GM19023 (cell line): ENCODE data around the gene AK6.
"Not testable (repeated sequence)": the region's sequence is repeated elsewhere in the genome, so short reads cannot be mapped to it uniquely, and the experiment has no call there.

ENCODE experiments used
- ATAC-seq: cut with Tn5 transposase; IDR thresholded peaks from one replicate; pipeline ENCODE4 v1.9.1; 2021; ENCODE audit warnings: mild to moderate bottlenecking, moderate library complexity; ENCODE audit not compliant: unreplicated experiment

Gene AK6

GRCh38 chr5:69341520-69342161 is 27.7 kb downstream of the AK6 start:
- no peak for ATAC-seq

GRCh38 chr5:69335341-69335935 is 33.9 kb downstream of the AK6 start:
- ATAC-seq: no peak

DNA sequence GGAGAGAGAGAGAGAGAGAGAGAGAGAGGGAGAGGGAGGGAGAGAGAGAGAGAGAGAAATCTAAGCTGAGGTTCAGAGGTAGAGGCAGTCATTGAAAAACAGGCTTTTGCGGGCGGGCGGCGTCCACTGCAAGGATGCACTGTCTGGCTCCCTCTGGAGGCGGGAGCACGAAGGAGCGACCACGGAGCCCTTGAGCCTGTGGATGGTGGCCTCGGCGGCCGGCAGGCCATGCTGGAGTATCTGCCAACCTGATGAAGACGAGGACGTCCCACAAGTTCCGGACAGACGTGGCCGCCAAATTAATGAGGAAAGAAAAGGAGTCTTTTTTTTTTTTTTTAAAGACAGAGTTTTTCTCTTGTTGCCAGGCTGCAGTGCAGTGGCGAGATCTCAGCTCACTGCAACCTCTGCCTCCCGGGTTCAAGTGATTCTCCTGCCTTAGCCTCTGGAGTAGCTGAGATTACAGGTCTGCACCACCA is 34.5 kb downstream of the AK6 start:
- peak; percentile 65 for ATAC-seq

DNA sequence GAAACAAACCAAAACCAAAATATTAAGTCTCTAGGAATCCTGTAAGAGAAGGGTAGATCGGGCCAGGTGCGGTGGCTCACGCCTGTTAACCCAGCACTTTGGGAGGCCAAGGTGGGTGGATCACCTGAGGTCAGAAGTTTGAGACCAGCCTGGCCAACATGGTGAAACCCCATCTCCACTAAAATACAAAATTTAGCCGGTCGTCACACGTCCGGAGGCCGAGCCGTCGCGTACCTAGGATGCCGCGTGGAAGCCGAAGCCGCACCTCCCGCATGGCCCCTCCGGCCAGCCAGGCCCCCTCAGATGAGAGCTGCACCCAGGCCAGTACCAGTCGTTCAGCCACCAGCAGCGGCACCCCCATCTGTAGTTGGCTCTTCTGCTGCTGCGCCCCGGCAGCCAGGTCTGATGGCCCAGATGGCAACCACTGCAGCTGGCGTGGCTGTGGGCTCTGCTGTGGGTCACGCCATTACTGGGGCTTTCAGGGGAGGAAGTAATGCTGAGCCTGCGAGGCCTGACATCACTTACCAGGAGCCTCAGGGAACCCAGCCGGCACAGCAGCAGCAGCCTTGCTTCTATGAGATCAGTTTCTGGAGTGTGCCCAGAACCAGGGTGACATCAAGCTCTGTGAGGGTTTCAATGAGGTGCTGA is 35.5 kb downstream of the AK6 start:
- not testable (repeated sequence) for ATAC-seq

DNA sequence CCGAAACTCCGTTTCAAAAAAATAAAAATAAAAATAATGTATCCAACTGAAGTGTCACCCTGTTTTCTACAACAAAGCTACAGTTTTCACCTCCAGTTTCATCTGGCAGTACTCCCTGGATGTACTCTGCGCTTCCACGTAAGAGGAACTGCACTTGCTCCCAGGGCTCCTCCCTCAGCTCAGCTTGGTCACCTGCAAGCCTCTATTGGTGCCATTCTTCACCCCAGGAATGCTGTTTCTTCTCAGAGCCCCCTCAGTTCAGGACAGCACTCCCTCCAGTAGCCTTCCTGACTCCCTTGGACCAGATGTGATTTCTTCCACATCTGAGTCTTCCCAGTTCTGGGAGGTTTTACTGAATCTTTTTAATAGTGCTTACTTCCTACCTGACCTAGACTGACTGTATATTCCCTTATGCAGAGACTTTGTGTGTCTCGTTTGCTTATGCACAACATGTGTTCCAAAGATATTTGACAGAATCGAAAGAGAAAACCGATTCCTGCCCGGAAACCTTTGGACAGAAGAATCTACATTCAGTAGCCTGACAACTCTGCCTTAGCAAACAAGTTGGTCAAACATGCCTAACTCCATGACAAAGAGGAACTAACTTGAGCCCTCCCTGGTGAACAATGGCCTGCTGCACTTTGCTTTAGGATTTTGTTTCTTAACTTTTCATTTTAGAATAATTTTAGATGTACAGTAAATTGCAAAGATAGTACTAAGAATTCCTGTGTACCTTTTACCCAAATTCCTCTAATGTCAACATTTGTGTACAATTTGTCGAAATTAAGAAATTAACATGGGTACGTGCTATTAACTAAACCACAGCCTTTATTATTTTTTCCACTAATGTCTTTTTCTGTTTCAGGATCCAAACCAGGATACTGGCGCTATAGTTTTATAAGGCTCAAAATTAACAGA is 37.5 kb downstream of the AK6 start:
- no peak for ATAC-seq

DNA sequence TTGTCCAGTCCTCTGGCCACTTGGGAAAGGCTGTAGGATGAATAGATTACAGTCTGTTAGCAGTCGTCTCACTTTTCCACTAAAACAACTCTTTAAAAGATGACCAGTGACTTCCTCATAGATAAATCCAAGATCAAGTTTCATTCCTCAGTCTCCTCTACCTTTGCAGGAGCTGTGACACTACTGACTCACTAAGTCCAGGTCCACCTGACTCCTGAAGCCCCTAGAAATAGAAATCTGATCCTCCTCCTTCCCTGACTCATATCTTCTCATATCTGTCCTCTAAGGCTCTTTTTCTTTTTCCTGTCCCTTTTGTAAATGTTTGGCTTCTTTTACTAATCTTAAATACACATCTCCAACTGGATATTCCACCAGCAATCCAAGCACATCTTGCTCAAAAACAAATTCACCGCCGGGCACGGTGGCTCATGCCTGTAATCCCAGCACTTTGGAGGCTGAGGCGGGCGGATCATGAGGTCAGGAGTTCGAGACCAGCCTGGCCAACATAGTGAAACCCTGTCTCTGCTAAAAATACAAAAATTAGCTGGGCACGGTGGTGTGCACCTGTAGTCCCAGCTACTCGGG is 39.3 kb downstream of the AK6 start:
- no peak for ATAC-seq

DNA sequence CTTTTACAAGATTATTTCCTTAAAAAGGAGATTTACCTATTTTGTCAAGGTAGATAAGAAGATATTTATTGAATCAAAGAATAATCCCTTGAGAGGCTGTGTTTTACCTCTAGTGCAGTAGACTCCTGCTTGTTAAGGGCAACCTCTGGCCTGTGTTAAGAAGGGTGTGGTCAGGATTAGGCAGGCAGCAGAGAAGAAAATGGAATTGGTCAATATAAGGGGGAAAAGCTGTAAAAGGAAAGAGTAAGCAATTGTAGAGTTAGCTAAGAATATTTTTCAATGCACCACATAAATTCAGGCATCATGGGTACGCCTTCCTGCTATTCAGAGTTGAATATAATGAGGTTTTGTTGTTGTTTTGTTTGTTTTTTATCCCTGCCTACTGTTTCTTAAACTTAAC is 43.0 kb downstream of the AK6 start:
- ATAC-seq: no peak

DNA sequence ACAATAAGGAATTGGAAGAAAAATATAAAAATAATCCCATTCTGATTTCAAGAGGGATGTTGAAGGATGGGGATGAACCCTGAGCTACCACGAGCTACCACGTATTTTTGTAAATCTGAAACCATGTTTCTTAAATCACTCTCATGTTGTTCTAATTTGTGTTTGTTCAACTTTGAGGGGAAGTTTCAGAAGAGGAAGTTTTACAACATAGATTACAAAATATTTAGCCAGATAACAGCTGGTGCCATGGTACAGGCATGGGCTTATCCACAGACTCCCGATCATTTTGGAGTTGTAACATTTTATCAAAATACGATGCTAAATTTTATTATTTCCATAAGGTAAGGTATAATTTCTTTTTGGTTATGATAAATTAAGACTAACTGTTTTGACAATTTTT is 51.9 kb downstream of the AK6 start:
- ATAC-seq: no peak

DNA sequence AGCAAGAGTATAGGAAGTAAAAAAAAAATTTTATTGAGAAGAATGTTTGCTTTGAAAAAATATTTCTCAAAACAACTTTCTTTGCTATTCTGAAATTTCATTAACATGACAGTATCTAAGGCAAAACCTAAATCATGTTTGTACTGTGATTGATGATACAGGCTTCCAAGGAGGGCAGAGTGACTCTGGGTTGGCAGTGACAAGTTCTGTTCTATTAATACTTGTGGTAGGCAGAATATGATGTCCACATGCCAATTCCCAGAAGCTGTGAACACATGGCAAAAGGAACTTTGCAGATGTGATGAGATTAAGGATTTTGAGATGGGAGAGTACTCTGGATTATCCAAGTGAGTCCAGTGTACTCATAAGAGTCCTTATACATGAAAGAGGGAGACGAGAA is 53.3 kb downstream of the AK6 start:
- no peak for ATAC-seq

GRCh38 chr5:69313428-69313827 is 55.9 kb downstream of the AK6 start:
- ATAC-seq: no peak

DNA sequence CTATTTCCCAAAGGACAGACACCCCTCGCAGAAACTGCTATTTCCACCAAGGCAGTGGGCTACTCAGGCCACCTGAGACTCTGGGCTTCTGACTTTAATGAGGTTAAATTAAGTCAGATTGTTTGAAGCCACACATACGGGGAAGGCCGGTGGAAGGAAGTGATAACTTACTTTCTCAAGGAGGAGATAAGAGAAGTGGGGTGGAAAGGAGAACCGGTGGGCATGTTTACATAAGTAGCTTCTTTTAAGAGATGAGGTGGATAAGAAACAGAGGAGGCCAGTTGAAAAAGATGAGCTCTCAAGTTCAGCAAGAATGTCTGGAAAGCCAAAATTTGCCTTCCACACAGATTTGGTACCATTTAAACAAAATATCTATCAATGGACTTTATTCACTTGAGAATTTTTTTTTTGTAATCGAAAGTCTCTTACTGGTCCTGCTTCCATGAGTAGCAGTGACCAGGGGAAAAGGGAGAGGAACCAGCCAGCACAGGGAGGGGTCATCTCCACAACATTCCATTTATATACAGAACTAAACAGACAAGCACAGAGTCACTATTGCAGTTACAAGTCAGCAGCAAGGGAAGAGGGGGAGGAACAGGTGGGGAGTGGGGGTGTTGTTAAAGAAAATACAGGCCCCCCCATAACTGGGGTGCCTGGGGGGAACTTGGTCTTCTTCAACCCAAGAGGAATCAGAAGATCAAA is 56.7 kb downstream of the AK6 start:
- no peak for ATAC-seq

DNA sequence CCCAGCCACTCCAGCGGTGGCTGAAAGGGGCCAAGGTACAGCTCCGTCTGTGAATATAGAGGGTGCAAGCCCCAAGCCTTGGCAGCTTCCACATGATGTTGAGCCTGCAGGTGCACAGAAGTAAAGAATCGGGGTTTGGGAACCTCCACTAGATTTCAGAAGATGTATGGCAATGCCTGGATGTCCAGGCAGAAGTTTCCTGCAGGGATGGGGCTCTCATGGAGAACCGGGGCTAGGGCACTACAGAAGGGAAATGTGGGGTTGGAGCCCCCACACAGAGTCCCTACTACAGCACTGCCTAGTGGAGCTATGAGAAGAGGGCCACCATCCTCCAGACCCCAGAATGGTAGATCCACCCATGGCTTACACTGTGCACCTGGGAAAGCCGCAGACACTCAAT is 59.9 kb downstream of the AK6 start:
- no peak for ATAC-seq

DNA sequence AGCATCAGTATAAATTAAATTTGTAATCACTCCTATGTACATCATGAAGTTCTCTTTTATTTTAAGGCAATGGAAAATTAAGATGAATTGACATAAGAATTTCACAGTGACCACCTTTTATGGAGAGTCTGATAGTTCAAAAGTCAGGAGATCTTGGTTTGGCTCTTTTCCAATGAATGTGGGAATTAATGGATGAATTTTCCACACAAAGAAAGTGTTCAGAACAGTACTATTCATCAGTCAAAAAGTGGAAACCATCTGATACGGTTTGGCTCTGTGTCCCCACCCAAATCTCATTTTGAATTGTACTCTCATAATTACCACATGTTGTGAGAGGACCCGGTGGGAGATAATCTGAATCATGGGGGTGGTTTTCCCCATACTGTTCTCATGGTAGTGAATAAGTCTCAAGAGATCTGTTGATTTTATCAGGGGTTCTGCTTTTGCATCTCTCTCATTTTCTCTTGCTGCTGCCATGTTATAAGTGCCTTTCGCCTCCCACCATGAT is 61.2 kb downstream of the AK6 start:
- ATAC-seq: no peak

- ATAC-seq: no peak
Observed at GRCh38 chr5:69305512-69305911, 63.8 kb downstream of the AK6 start.
